Naive thymus-derived CD8-positive, alpha-beta T cell (primary cell): ENCODE results near the gene EPB41L2. TPM values are rescaled to one million over a fixed set of nuclear protein-coding genes. Genes with fewer than 3 reads are reported as not detected.
"Not testable (repeated sequence)": the region's sequence is repeated elsewhere in the genome, so short reads cannot be mapped to it uniquely, and the experiment has no call there.

Source experiments
- ATAC-seq, 2 donors: fragments of 150-1000 bp; cut with Tn5 transposase in 1 of 2; sonication (Bioruptor Pico), chemical (Tn5 transposase) in 1 of 2; 1 replicate in 1 of 2; 2 replicates in 1 of 2; pipeline ENCODE4 v1.10.0; 2021; ENCODE audit warnings: mild to moderate bottlenecking in 2 of 2, moderate library complexity in 2 of 2
- POLR2A ChIA-PET: fragments of 350-600 bp; sonication (Branson Sonifier 250); formaldehyde crosslinking; loops from one replicate; lab custom pipeline; 2021; ENCODE audit warnings: antibody characterized with exemption; lab: Charles Lee
- DNase-seq, 10 donors: peaks; one replicate each; pipeline versions ENCODE4 v3.0.0 to v3.0.0-alpha.2; 2020 to 2022
- H3K27ac Mint-ChIP-seq, 10 donors: one replicate each; pipeline ENCODE4 v1.8.0; 2020 to 2022; ENCODE audit warnings: mild to moderate bottlenecking in 10 of 10, mixed read lengths in 10 of 10, moderate library complexity in 4 of 10, inconsistent platforms in 1 of 10
- H3K27me3 Mint-ChIP-seq, 5 donors: one replicate each; pipeline ENCODE4 v1.8.0; 2021 to 2022; ENCODE audit warnings: mixed read lengths in 5 of 5
- H3K36me3 Mint-ChIP-seq, 3 donors: one replicate each; pipeline ENCODE4 v1.8.0; 2020 to 2022; ENCODE audit warnings: mixed read lengths in 3 of 3, mild to moderate bottlenecking in 2 of 3, inconsistent platforms in 1 of 3
- H3K4me1 Mint-ChIP-seq, 4 donors: one replicate each; pipeline ENCODE4 v1.8.0; 2021 to 2022; ENCODE audit warnings: mixed read lengths in 4 of 4
- H3K4me3 Mint-ChIP-seq, 10 donors: one replicate each; pipeline ENCODE4 v1.8.0; 2020 to 2022; ENCODE audit warnings: mild to moderate bottlenecking in 10 of 10, mixed read lengths in 10 of 10, moderate library complexity in 6 of 10, inconsistent platforms in 1 of 10
- H3K9me3 Mint-ChIP-seq, 9 donors: one replicate each; pipeline ENCODE4 v1.8.0; 2020 to 2022; ENCODE audit warnings: mixed read lengths in 9 of 9, mild to moderate bottlenecking in 3 of 9, inconsistent platforms in 1 of 9, moderate library complexity in 1 of 9
- polyA plus RNA-seq, 3 donors: library from polyadenylated mRNA; unstranded; fragments of 300-500 nt; fragmentation: Illumina TruSeq; gene quantifications; one replicate each; pipeline ENCODE4 v1.2.3, GENCODE V29; 2021
- total RNA-seq, 8 experiments: library from RNA in 2 of 8; stranded (reverse) in 2 of 8; gene quantifications; one replicate each; pipeline ENCODE4 v1.2.3 and lab custom pipeline; 2021 to 2026

EPB41L2 gene
- total and polyA plus RNA-seq, 5 experiments from 2014 or later = 1.8 to 31.1 (median 3.3) TPM

GRCh38 chr6:130923350-130923749 lies 139.7 kb downstream of the EPB41L2 start:
- no peaks in the 10 kb centered on the region for H3K4me1 Mint-ChIP-seq
- H3K4me3 Mint-ChIP-seq = no peak overlapping the region
- H3K9me3 Mint-ChIP-seq = no peaks in the 10 kb centered on the region
- H3K27me3 Mint-ChIP-seq = no peaks in the 10 kb centered on the region
- DNase-seq (no peak), ATAC-seq (no peak)
- POLR2A ChIA-PET = interaction anchor here (0.6 kb wide), 1 partner anchor 318 kb away, joined by 3 read pairs; no protein-coding TSS in a partner anchor
- peaks cover 0 to 1% (median 0%) of the 10 kb centered on the region in 3 donors for H3K36me3 Mint-ChIP-seq
- no peak overlapping the region for H3K27ac Mint-ChIP-seq

GRCh38 chr6:130922922-130923321 lies 140.1 kb downstream of the EPB41L2 start:
- no peaks in the 10 kb centered on the region for H3K27me3 Mint-ChIP-seq

GRCh38 chr6:130920969-130921368 lies 142.1 kb downstream of the EPB41L2 start:
- no peak for ATAC-seq
- Mint-ChIP-seq H3K27ac (no peak overlapping the region), H3K9me3 (no peaks in the 10 kb centered on the region)

More at GRCh38 chr6:130922922-130923321, 140.1 kb downstream of the EPB41L2 start:
- no peak overlapping the region for H3K27ac Mint-ChIP-seq
- ATAC-seq (no peak), DNase-seq (no peak)
- H3K4me3 Mint-ChIP-seq = no peak overlapping the region
- no peaks in the 10 kb centered on the region for H3K4me1 Mint-ChIP-seq
- POLR2A ChIA-PET = no interaction called here
- H3K9me3 Mint-ChIP-seq = no peaks in the 10 kb centered on the region
- peaks cover 0 to 1% (median 0%) of the 10 kb centered on the region in 3 donors for H3K36me3 Mint-ChIP-seq

GRCh38 chr6:130918171-130918570 lies 144.9 kb downstream of the EPB41L2 start:
- POLR2A ChIA-PET = no interaction called here
- H3K4me1 Mint-ChIP-seq = peaks cover 2 to 4% (median 2%) of the 10 kb centered on the region in 4 donors
- DNase-seq = no peak
- H3K36me3 Mint-ChIP-seq = no peaks in the 10 kb centered on the region
- peaks cover 0 to 3% (median 0%) of the 10 kb centered on the region in 9 donors for H3K9me3 Mint-ChIP-seq
- H3K27ac Mint-ChIP-seq = no peak overlapping the region
- no peak overlapping the region for H3K4me3 Mint-ChIP-seq
- H3K27me3 Mint-ChIP-seq = no peaks in the 10 kb centered on the region
- ATAC-seq = no peak

More at GRCh38 chr6:130920969-130921368, 142.1 kb downstream of the EPB41L2 start:
- no peak for DNase-seq
- H3K27me3 Mint-ChIP-seq = no peaks in the 10 kb centered on the region
- H3K4me1 Mint-ChIP-seq = no peaks in the 10 kb centered on the region
- no peak overlapping the region for H3K4me3 Mint-ChIP-seq
- peaks cover 0 to 1% (median 0%) of the 10 kb centered on the region in 3 donors for H3K36me3 Mint-ChIP-seq
- POLR2A ChIA-PET = no interaction called here

GRCh38 chr6:130915606-130916005 lies 147.4 kb downstream of the EPB41L2 start:
- DNase-seq, H3K36me3 Mint-ChIP-seq, H3K9me3 Mint-ChIP-seq, ATAC-seq, POLR2A ChIA-PET, H3K4me3 Mint-ChIP-seq, H3K27me3 Mint-ChIP-seq: not testable (repeated sequence)
- peak overlapping the region in 1 of 10 donors; percentile 27 for H3K27ac Mint-ChIP-seq
- H3K4me1 Mint-ChIP-seq = peaks cover 6 to 12% (median 8%) of the 10 kb centered on the region in 4 donors

GRCh38 chr6:130913120-130913519 lies 149.9 kb downstream of the EPB41L2 start:
- POLR2A ChIA-PET = no interaction called here
- ATAC-seq (peak; percentile 67), DNase-seq (peak in 3 of 10 donors; percentile 0 to 39 (median 27))
- Mint-ChIP-seq H3K27ac (no peak overlapping the region), H3K36me3 (peaks cover 0 to 6% (median 6%) of the 10 kb centered on the region in 3 donors), H3K4me3 (no peak overlapping the region), H3K9me3 (peaks cover 0 to 7% (median 2%) of the 10 kb centered on the region in 9 donors), H3K4me1 (peaks cover 7 to 12% (median 8%) of the 10 kb centered on the region in 4 donors), H3K27me3 (no peaks in the 10 kb centered on the region)

GRCh38 chr6:130912434-130912833 lies 150.6 kb downstream of the EPB41L2 start:
- Mint-ChIP-seq H3K27ac (peak overlapping the region in 1 of 10 donors; percentile 3), H3K4me3 (no peak overlapping the region), H3K27me3 (no peaks in the 10 kb centered on the region), H3K36me3 (peaks cover 0 to 6% (median 6%) of the 10 kb centered on the region in 3 donors), H3K4me1 (peaks cover 7 to 12% (median 8%) of the 10 kb centered on the region in 4 donors), H3K9me3 (peaks cover 0 to 7% (median 2%) of the 10 kb centered on the region in 9 donors)
- DNase-seq (no peak), ATAC-seq (no peak)
- POLR2A ChIA-PET = no interaction called here

GRCh38 chr6:130908958-130909357 lies 154.1 kb downstream of the EPB41L2 start:
- Mint-ChIP-seq H3K27me3 (no peaks in the 10 kb centered on the region), H3K36me3 (peaks cover 0 to 6% (median 6%) of the 10 kb centered on the region in 3 donors), H3K4me1 (peaks cover 7 to 12% (median 8%) of the 10 kb centered on the region in 4 donors), H3K27ac (no peak overlapping the region), H3K9me3 (peaks cover 0 to 4% (median 0%) of the 10 kb centered on the region in 9 donors), H3K4me3 (no peak overlapping the region)
- POLR2A ChIA-PET = no interaction called here
- ATAC-seq (no peak), DNase-seq (no peak)

DNA sequence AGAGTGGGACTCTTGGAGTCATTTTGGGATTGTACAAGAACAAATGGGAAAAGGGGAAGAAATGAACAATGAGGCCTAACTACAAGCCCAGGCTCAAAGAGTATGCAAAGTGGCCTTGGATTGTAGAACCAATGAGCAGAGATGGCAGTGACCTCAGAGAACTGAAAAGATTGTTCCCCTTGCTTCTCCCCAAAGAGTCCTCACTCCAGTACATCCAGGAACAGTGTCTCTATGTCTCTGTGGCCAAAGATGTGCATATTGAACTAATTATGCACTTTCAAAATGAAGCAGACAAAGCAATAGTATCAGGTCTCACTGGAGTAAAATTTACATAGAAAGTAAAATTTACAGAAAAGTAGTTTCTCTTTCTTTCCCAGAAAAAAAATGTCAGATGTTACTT lies 154.9 kb downstream of the EPB41L2 start:
- peaks cover 0 to 4% (median 0%) of the 10 kb centered on the region in 9 donors for H3K9me3 Mint-ChIP-seq
- no peak for DNase-seq
- no peak for ATAC-seq
- H3K4me3 Mint-ChIP-seq = no peak overlapping the region
- no peaks in the 10 kb centered on the region for H3K27me3 Mint-ChIP-seq
- H3K27ac Mint-ChIP-seq = no peak overlapping the region
- H3K4me1 Mint-ChIP-seq = peaks cover 5 to 8% (median 6%) of the 10 kb centered on the region in 4 donors
- peaks cover 0 to 6% (median 6%) of the 10 kb centered on the region in 3 donors for H3K36me3 Mint-ChIP-seq
- POLR2A ChIA-PET = no interaction called here

GRCh38 chr6:130907687-130908086 lies 155.4 kb downstream of the EPB41L2 start:
- POLR2A ChIA-PET = no interaction called here
- H3K27ac Mint-ChIP-seq = no peak overlapping the region
- no peak for ATAC-seq
- peaks cover 0 to 4% (median 0%) of the 10 kb centered on the region in 9 donors for H3K9me3 Mint-ChIP-seq
- H3K27me3 Mint-ChIP-seq = no peaks in the 10 kb centered on the region
- H3K36me3 Mint-ChIP-seq = peaks cover 0 to 6% (median 6%) of the 10 kb centered on the region in 3 donors
- DNase-seq = no peak
- peaks cover 0 to 4% (median 3%) of the 10 kb centered on the region in 4 donors for H3K4me1 Mint-ChIP-seq
- H3K4me3 Mint-ChIP-seq = no peak overlapping the region

DNA sequence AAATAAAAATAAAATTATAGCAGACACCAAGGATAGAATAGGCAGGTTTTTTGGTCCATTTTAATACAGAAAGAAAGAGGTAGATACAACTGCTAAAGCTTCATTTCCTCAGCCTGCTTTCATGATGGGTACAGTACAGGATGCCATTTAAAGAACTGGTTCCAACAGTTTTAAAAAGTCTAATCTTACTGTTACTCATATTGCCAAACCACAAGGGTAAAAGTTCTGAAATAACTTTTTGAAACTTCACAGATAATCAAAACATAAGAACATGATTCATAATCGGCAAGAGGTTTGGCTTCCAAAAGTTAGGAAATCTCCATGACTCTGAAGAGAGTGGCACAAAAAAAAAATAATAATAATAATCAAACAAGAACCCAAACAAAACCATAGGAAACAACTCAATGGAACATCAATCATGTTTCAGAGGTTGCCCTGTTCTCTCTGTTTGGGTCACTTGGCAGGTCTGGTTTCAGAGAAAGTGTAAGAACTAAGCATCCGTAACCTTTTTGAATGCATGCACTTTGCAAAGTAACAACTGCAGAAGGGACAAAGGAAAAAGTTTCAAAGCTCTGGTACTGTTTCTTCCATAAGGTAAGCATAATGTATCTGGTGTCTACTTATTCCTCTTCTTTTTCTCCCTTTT lies 156.2 kb downstream of the EPB41L2 start:
- Mint-ChIP-seq H3K4me1 (peaks cover 0 to 1% (median 0%) of the 10 kb centered on the region in 4 donors), H3K36me3 (peaks cover 0 to 6% (median 6%) of the 10 kb centered on the region in 3 donors), H3K4me3 (no peak overlapping the region), H3K27me3 (no peaks in the 10 kb centered on the region), H3K9me3 (peaks cover 0 to 4% (median 0%) of the 10 kb centered on the region in 9 donors), H3K27ac (no peak overlapping the region)
- no peak for ATAC-seq
- POLR2A ChIA-PET = no interaction called here
- DNase-seq = no peak

DNA sequence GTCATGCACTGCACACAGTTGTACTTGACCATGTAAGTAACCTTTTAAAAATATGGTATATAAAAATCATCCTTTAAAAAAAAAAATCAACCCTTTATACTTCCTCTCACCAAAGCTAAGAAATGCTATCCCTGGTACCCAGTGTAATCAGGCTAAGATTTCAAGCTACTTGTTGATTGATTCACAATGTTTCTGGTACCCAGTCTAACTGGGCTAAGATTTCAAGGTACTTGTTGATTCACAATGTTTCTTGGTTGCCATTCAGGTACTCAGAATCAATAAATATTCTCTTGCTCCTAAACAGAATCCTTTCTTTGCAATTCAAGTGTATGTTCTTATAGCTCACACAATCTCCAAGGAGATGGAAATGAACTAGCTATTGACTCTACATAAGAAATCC lies 159.4 kb downstream of the EPB41L2 start:
- no peaks in the 10 kb centered on the region for H3K36me3 Mint-ChIP-seq
- H3K27ac Mint-ChIP-seq = no peak overlapping the region
- no peaks in the 10 kb centered on the region for H3K27me3 Mint-ChIP-seq
- no peak overlapping the region for H3K4me3 Mint-ChIP-seq
- no peak for ATAC-seq
- no peaks in the 10 kb centered on the region for H3K4me1 Mint-ChIP-seq
- no peak for DNase-seq
- no peaks in the 10 kb centered on the region for H3K9me3 Mint-ChIP-seq
- POLR2A ChIA-PET = no interaction called here

DNA sequence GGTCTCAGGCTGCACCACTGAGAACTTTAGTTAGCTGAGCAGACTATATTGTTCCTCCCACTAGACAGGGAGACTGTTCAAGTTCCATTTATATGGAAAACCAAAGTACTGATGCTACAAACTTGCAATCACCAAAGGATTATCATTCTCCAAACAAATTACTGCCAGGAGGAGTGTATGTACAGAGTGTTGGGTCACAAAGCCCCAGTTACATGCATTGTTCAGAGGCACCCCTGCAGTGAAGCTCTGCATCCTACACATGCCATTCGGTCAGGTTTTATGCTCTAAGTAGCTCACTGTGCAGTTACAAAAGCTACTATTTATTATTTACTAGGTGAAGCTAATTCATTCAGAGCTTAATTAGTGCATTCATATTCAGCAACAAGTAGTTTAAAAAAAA lies 160.0 kb downstream of the EPB41L2 start:
- ATAC-seq (no peak), DNase-seq (no peak)
- H3K4me1 Mint-ChIP-seq = no peaks in the 10 kb centered on the region
- POLR2A ChIA-PET = no interaction called here
- H3K27ac Mint-ChIP-seq = no peak overlapping the region
- no peak overlapping the region for H3K4me3 Mint-ChIP-seq
- H3K36me3 Mint-ChIP-seq = no peaks in the 10 kb centered on the region
- no peaks in the 10 kb centered on the region for H3K27me3 Mint-ChIP-seq
- no peaks in the 10 kb centered on the region for H3K9me3 Mint-ChIP-seq
